ENCODE measurements around the gene DNAJC2.

The DNAJC2 gene, protein sequence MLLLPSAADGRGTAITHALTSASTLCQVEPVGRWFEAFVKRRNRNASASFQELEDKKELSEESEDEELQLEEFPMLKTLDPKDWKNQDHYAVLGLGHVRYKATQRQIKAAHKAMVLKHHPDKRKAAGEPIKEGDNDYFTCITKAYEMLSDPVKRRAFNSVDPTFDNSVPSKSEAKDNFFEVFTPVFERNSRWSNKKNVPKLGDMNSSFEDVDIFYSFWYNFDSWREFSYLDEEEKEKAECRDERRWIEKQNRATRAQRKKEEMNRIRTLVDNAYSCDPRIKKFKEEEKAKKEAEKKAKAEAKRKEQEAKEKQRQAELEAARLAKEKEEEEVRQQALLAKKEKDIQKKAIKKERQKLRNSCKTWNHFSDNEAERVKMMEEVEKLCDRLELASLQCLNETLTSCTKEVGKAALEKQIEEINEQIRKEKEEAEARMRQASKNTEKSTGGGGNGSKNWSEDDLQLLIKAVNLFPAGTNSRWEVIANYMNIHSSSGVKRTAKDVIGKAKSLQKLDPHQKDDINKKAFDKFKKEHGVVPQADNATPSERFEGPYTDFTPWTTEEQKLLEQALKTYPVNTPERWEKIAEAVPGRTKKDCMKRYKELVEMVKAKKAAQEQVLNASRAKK

DNA sequence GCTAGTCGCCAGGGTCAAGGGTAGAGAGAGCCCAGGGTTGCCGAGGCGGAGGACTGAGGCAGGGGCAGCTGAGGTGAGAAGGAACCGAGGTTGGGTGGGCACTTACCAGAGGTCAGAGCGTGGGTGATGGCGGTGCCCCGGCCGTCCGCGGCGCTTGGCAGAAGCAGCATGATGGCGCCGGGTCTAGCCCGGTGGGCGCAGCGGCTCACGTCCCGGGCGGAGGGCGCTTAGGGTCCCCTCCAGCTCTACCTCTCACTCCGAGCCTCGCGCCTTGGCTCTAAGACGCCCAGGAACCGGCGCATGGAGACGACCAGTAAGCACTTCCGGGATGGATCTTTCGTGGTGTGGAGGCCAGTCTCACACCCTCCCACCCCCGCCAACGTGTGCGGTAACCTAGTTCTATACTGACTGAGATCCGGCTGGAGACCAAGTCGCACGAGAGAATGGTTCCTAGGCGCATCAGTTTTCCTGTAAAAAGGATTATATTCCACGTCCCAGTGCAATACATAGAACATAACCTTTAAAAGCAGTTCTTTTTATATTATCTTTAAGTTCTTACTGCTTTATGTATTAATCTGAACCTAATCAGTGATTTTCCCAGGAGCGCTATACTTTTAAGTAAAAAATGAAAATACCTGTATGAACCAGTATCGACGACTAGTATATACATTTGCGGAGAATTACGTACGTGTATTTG, at the start of gene DNAJC2:
DNAJC2 (minus strand) TSS at position 315 of the 697 bp plus-strand sequence; CDS start at position 170, 145 bp downstream.
- peak; percentile 72 to 75 for DNase-seq (ENCODE audit: low read depth in 2 of 2)

DNA sequence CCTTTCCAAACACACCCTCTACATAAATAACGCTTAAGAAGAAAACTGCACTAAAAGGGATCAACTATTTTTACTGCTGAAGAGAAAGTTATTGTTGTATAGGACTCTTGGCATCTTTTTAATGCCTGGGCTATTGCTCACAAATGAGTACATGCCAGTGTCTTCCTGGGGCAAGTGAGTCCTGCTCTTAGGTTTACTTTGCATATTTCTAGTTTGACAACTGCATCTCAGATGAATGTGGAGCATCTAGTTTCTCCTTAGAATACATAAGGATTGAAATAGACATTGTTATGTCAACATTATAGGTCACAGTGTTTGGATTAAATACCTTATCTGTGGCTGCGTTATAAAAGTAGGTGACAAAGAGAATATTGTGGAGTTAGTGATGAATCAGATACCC, 47.4 kb upstream of the DNAJC2 start:
- no peak for DNase-seq (ENCODE audit: low read depth in 2 of 2)

DNA sequence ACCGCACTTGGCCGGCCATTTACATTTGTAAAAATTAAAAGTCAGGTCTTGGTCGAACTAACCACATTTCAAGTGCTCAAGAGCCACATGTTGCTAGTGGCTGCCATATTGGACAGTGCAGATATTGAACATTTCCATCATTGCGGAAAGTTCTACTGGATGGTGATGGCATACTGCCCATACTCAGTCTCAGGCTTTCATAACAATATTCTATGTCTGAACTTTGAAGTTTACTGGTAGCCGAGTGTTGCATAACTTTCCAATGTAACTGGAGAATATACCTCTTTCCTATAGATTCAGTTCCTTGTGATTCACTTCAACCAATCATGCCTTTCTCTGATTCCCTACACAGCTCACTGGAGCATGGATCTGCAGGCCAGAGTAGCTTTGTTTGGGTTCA, 46.6 kb upstream of the DNAJC2 start:
- DNase-seq (ENCODE audit: low read depth in 2 of 2): no peak

DNA sequence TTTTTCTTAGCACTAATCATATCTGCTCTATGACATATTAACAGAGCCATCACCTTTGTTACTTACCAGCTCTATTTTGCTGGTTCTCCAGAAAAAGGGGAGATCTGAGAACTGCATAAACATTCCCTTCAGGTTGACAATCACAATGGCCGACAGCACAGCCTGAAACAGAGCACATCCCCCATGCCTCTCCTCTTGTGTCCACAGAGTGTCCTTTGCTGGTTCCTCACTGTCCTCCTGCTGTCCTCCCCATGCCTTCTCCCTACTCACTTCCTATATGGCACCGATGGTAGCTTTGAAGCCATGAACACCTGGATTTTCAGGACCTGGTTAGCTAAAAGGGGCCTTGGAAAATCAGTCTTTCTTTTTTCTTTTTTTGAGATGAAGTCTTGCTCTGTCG, 44.7 kb upstream of the DNAJC2 start:
- no peak for DNase-seq (ENCODE audit: low read depth in 2 of 2)

DNA sequence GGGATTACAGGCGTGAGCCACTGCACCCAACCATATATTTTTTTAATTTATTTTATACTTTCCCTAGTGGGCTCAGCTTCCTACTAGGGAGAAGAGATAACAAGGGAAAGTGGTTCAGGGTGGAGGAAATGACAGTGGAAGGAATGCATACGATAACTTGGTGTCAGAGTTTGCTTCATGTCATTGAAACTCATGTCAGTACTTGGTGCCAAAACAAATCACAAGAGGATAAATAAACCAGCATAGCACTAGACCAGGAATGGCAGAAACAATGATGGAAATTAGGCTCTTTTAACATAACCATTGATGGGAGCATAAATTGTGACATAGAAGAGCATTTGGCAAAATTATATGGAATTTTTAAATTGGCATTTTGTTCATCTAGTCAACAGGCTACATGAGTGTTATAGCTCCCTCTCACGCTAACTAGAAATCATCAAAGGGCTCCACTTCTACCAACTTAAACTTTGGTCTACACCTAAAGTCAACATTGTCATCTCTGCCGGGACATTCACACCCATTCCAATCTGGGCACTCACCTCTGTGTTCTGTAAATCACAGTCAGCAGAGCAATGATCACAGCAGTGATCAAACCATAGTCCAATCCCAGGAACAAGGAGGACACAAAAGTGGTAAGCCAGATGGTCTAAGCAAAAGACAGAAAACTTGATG, 44.0 kb upstream of the DNAJC2 start:
- no peak for DNase-seq (ENCODE audit: low read depth in 2 of 2)

DNA sequence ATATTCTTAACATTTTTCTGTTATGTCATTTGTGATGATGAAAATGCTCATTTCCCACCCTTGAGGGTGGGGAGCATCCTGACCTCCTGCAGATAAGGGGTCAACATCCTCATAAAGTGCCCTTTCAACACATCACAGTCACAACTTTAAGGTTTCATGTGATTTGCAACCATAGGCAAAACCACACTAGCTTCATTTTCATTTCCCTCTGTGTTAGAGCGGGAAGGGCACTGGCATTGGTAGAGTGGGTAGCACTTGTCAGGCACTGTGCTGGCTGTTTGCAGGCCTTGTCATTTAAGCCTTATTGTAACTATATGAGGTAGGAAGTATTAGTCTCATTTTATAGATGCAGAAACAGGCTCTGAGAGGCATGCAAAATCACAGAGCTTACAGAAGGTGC, 42.7 kb upstream of the DNAJC2 start:
- no peak for DNase-seq (ENCODE audit: low read depth in 2 of 2)

DNA sequence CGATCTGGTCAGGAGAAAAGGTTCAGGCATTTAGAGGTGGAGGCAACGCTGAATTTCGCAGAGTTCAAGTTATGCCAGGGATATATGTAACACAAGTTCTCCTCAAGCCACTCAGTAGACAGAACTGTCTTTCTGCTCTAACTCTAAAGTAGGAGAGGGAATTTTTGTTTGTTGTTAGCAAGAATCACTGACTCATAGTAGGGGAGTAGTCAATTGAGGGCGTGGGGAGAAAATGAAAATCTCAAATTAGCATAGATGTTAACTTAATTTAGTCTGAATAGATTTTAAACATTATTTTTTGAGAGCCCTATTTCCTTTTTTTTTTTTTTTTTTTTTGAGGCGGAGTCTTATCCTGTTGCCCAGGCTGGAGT, 37.5 kb upstream of the DNAJC2 start:
- no peak for DNase-seq (ENCODE audit: low read depth in 2 of 2)

DNA sequence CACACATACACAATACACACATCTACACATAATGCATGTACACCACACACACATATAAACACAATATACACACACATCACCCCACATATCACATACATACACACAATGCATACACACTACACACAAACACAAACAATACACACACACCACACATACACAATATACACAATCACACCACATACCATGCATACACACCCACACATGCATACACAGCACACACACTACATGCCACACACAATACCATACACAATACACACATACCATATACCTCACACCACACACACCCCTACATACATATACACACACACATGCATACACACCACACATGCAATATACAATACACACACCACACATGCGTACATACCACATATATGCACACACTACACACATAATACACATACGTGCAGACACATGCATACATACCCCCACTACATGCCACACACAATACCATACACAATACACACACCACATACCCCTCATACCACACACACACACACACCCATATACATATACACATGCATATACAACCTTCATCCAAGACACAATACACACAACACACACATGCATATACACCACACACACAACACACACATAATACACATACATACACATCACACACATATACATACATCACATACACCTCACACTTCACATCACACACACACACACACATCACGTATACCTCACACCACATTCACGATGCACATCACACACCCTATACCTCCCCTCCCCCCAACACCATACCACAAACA, 36.9 kb upstream of the DNAJC2 start:
- DNase-seq (ENCODE audit: low read depth in 2 of 2): no peak

DNA sequence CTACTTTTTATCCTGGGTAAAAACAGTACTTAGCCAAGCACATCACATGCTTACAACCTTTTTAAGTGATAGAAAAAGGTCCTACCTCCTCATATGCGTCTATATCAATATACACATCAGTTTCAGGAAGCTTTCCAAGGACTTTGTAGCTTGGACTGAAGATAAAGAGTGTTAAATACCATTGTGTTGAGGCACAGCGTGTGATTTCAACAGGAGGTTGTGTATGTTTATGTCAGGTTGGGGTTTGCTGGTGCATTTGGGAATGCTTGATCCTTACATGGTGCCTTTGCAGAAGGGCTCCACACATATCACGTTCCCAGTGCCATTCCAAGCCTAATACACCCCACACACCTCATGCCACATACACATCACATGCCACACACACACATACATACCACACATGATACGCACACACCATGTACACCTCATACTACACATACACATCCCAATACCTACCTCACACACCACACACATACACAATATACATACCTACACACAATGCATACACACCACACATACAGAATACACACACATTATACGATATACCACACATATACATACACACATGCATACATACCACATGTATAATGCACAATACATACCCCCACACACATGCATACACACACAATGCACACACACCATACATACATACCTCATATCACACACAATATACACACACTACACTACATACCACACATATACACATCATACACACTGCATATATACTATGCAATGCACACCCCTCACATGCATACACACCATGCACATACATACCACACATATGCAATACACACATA, 36.0 kb upstream of the DNAJC2 start:
- DNase-seq (ENCODE audit: low read depth in 2 of 2): no peak

DNA sequence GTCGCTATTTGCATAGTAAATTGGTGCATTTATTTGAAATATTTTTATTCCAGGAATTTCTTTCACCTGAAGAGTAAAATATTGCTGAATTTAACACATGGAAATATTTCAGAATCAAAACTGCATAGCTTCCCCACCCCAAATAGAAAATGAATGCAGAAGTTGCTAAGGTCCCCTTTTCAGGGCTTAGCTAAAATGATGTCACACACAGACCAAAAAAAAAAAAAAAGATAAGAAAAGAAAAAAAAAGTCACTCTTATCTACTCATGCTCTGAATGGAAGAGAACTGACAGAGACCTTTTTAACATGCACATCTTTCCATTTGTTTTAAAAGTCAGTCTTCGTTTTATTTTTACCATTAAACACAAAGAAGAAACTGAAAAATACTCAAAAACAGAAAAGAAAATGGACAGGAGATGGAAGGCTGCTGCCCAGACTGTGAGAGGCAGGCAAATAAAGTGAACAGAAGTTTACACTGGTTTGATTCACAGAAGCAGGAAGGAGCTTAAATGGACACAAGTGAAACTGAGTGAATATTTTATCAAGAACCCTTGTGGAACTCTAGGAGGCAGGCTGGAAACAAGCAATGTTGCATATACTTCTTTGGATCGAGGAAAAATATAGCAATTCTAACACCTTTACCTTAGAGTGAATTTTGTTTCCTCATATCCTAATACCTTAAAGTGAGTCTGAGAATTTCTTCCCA, 34.9 kb upstream of the DNAJC2 start:
- DNase-seq (ENCODE audit: low read depth in 2 of 2): no peak

DNA sequence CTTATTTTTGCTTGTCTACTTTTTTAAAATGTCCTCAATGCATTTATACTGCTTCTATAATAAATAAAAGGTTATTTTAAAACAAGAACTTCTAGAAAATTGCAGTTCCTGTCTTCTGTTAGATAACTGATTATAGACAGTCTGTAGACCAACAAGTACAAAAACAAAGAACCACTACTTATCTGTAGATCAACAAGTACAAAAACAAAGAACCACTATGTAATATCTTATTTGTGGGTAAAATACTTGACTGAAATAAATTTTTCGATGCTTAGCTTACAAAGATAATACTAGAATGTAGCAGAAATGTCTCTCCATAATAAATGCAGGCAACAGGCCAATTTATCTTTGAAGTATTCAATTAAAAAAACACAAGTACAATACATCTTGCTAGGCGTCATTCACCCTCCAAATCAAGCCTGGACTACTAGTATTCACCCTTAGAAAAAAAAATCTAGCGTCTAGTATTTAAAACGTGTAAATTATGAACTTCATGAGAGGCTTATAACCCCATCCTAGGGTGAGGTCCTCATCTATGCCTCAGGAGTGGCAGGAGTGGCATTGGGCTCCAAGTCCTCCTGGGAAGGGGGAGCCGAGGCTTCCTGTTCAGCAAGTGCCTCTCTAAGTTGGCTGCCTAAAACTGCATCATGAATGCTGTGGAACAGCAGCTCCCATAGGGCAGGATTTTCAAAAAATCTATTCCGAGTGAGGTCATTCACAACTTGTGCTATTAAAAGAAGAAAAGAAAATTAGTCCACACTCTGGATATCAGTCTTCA, 29.5 kb upstream of the DNAJC2 start:
- DNase-seq (ENCODE audit: low read depth in 2 of 2): no peak

DNA sequence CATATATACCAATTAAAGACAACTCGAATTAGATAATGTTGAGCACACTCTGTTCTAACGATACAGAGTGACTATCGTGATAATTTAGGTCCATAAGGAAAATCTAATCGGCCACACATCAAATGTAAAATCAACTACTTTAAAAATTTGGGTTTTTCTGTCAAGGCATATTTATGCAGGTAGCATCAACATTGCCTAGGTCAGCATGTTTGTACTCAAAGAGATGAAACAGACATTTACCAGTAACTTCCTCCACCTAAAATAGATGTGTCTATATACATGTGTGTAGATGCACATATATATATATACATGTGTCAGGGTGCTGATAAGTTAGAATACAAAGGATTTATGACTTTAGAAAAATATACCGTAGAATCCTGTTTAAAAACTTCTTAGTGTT, 24.9 kb upstream of the DNAJC2 start:
- no peak for DNase-seq (ENCODE audit: low read depth in 2 of 2)

DNA sequence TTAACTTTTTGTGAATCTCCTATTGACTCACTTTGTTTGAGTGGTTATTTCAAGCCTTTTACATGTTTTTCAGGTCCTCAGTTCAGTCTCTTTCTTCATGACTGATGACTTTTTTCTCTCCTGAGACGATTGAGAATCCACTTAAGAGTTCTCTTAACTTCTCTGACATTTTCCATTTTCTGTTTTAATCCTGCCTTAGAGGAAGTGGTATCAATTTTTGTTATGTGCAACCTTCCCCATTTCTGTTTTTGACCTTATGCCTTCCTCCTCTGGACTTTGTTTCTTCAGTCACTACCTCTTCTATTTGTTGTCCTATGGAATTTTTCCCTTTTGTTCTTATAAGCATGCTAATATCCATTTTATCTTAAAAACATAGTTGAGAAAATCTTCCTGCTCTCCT, 5.2 kb upstream of the DNAJC2 start:
- DNase-seq (ENCODE audit: low read depth in 2 of 2): no peak

DNA sequence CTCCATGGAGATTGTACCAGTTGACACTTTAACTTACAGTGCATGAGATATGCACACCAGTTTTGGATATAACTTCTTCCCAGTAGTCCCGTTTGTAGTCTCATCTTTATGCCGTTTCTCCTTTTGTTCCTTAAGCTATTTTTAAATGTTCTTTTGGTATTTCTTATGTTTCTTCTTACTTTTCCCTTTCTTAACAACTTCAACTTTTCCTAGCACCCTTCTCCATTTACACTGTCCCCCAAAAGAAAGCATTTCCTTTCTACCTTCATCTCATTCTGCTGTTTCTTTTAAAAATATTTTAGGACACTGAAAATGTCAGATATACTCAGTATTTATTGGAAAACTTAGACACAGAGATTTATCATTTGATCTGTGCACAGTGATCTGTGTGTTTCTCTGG, 4.4 kb upstream of the DNAJC2 start:
- no peak for DNase-seq (ENCODE audit: low read depth in 2 of 2)

DNA sequence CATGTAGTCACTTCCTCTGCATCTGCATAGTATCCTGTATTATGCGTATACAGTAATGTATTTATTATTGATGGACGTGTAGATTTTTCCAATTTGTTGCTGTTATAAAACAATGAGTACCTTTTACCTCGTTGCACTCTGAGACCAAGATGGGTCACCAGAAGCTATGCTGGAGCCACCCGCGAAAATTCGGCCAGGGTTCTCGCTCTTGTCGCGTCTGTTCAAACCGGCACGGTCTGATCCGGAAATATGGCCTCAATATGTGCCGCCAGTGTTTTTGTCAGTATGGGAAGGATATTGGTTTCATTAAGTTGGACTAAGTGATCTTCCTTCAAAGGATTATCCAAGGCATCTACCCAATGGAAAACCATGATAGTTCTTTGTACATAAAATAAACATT, 3.9 kb upstream of the DNAJC2 start:
- DNase-seq (ENCODE audit: low read depth in 2 of 2): no peak

DNA sequence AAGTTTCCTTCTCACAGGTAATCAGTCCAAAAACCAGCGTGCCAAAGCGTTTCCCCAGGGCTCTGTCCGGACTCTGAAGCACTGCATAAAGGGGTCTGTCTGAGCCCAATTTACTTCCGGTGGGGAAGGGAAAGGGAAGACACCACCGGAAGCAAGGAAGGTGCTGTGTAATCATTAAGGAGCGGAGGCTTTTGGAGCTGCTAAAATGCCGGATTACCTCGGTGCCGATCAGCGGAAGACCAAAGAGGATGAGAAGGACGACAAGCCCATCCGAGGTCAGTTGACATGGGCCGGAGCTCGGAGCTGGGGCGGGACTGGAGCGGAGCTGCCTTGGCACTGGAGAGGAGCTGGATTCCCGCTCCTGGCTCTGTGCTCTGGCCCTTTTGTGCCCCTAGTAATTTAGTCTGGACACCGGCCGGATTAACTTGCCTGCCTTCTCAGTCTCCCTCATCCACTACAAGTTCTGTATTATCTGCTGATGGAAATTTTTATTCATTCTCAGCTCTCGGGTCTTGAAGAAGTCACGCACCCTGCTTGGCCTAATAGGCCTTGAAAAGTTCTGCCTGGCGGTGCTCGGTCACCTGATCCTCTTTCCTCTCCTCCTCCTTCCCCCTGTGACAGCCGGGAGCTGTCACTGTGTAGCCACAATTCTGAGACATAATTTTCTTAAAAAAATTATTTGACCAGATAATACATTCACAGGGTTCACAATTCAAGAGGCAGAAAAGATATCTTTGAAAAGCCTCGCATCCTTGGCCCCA, 3.1 kb upstream of the DNAJC2 start, which contains the start of gene PSMC2:
PSMC2 (plus strand) TSS at position 137 of the 761 bp plus-strand sequence; CDS start at position 206, 69 bp downstream.
- peak; percentile 48 to 69 for DNase-seq (ENCODE audit: low read depth in 2 of 2)

DNA sequence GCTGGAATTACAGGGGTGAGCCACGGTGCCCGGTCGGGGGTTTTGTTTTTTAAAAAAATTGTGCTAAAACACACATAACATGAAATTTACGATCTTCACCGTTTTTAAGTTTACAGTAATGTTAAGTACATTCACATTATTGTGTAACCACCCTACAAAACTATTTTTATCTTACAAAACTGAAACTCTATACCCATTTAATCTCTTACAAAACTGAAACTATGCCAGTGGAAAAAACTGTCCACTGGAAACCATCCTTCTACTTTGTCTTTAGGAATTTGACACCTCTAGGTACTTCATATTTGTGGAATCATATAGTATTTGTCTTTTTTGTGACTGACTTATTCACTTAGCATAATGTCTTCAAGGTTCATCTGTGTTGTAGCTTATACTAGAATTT, 1.8 kb upstream of the DNAJC2 start:
- no peak for DNase-seq (ENCODE audit: low read depth in 2 of 2)

DNA sequence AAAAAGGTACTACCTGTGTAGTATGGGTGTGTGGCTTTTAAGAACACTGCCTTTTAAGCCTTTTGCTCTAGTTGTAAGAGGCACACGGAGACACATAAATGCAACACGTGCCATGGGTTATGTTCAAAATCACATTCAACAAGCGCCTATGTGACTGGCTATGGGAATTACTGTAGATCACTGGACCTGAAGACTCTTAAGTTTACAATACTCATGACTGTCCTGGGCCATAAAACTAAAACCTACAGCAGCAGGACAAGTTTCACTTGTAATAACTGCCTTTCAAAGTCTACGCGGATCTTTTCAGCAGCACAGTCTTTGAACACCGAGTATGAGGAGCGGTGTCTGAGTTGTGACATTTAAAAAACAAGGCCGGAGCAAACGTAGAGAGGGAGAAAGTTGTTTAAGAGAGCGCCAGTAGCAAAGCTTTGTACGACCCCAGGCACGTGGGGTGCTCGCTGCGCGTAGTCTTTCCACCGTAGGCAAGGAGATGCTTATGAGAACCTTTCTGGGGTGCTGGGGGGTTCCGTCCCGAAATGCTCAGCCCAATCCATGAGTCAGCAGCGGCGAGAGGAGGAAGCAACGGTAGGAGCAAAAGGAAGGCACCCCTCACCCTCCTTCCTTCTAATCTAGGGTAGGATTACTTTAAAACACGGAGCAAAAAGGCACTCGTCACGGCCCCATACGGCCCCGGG, 662 bp downstream of the DNAJC2 start:
- DNase-seq (ENCODE audit: low read depth in 2 of 2): peak; percentile 22 to 28

Data from stimulated activated CD4-positive, alpha-beta T cell treated with anti-CD3 and anti-CD28 coated beads, Interleukin-1b, Interleukin-23, amount 100 ng/mL, for 4 hours (primary cell).